ENCODE measurements around the gene WSCD2. TPM values are rescaled to one million over a fixed set of nuclear protein-coding genes. Genes with fewer than 3 reads are reported as not detected.

The WSCD2 gene
- total and polyA plus RNA-seq, 2 donors (not counting 1 experiment from before 2014, with no cell fraction given) = 1.1 to 5.9 TPM

- no peak overlapping the region for H3K4me3 ChIP-seq (ENCODE audit: control extremely low read depth in 1 of 5, extremely low read depth in 1 of 5, insufficient read depth in 1 of 5, low read depth in 2 of 5, low read length in 4 of 5)
- H3K79me2 ChIP-seq (ENCODE audit: control insufficient read depth, insufficient read depth, low read length) = no peaks in the 10 kb centered on the region
- Mint-ChIP-seq H3K9me3 (ENCODE audit: insufficient read depth) (peaks cover 11% of the 10 kb centered on the region), H3K4me1 (no peaks in the 10 kb centered on the region), H3K27ac (no peak overlapping the region), H3K27me3 (peaks cover 45% of the 10 kb centered on the region), H3K4me3 (no peak overlapping the region)
- H2AFZ ChIP-seq (ENCODE audit: insufficient read depth, low read depth, low read length, poor library complexity, severe bottlenecking) = no peak overlapping the region
- no peaks in the 10 kb centered on the region for H3K4me1 ChIP-seq (ENCODE audit: control insufficient read depth in 2 of 2, insufficient read depth in 2 of 2, low read length in 2 of 2)
- H3K4me2 ChIP-seq (replicated peaks; ENCODE audit: low read depth, low read length, poor library complexity, severe bottlenecking) = no peak overlapping the region
- DNase-seq (no peak), ATAC-seq (ENCODE audit: low read depth) (no peak)
- H3K36me3 ChIP-seq (replicated peaks in 1 of 2; ENCODE audit: control extremely low read depth in 1 of 2, control insufficient read depth in 1 of 2, extremely low read depth in 1 of 2, insufficient read depth in 2 of 2, low read length in 1 of 2) = no peaks in the 10 kb centered on the region
- intact Hi-C loops (cut with micrococcal nuclease) = no loop called here
- ChIA-PET POLR2A (no interaction called here), CTCF (interaction anchor here (0.7 kb wide), 1 partner anchor 366 kb away, joined by 3 read pairs; no protein-coding TSS in a partner anchor)
- TF ChIP-seq CTCF (IDR thresholded peaks at IDR 0.05) (no peak), EZH2 (IDR thresholded peaks at IDR 0.05; ENCODE audit: borderline replicate concordance, insufficient read depth, low read depth, low read length, poor library complexity, severe bottlenecking) (no peak)
- no peak overlapping the region for H3K27ac ChIP-seq (ENCODE audit: low read length in 2 of 2)
- H4K20me1 ChIP-seq (ENCODE audit: control insufficient read depth, insufficient read depth, low read length, poor library complexity, severe bottlenecking) = no peaks in the 10 kb centered on the region
- H3K9ac ChIP-seq (ENCODE audit: low read length) = no peak overlapping the region
- H3K27me3 ChIP-seq (replicated peaks in 1 of 4; ENCODE audit: control extremely low read depth in 1 of 4, control insufficient read depth in 3 of 4, insufficient read depth in 4 of 4, low read length in 3 of 4) = peaks cover 0 to 6% (median 2%) of the 10 kb centered on the region in 4 experiments
- peaks cover 3 to 13% (median 4%) of the 10 kb centered on the region in 3 donors for H3K9me3 ChIP-seq (ENCODE audit: control extremely low read depth in 1 of 3, control insufficient read depth in 2 of 3, insufficient read depth in 1 of 3, low read length in 2 of 3)
- WGBS (ENCODE audit: insufficient coverage) = 72% methylated on average over 4 of the region's 10 CpGs
Measured at GRCh38 chr12:108090932-108091678, 38.0 kb upstream of the WSCD2 start.

- H3K27ac Mint-ChIP-seq = no peak overlapping the region
- intact Hi-C loops (cut with micrococcal nuclease) = no loop called here
- H3K27me3 ChIP-seq (replicated peaks in 1 of 4; ENCODE audit: control extremely low read depth in 1 of 4, control insufficient read depth in 3 of 4, insufficient read depth in 4 of 4, low read length in 3 of 4) = peaks cover 0 to 6% (median 2%) of the 10 kb centered on the region in 4 experiments
- H3K9me3 ChIP-seq (ENCODE audit: control extremely low read depth in 1 of 3, control insufficient read depth in 2 of 3, insufficient read depth in 1 of 3, low read length in 2 of 3) = peaks cover 3 to 13% (median 4%) of the 10 kb centered on the region in 3 donors
- peaks cover 45% of the 10 kb centered on the region for H3K27me3 Mint-ChIP-seq
- ChIA-PET CTCF (no interaction called here), POLR2A (no interaction called here)
- H3K4me3 Mint-ChIP-seq = no peak overlapping the region
- TF ChIP-seq EZH2 (IDR thresholded peaks at IDR 0.05; ENCODE audit: borderline replicate concordance, insufficient read depth, low read depth, low read length, poor library complexity, severe bottlenecking) (no peak), CTCF (IDR thresholded peaks at IDR 0.05) (no peak)
- H3K4me3 ChIP-seq (ENCODE audit: control extremely low read depth in 1 of 5, extremely low read depth in 1 of 5, insufficient read depth in 1 of 5, low read depth in 2 of 5, low read length in 4 of 5) = no peak overlapping the region
- no peak overlapping the region for H2AFZ ChIP-seq (ENCODE audit: insufficient read depth, low read depth, low read length, poor library complexity, severe bottlenecking)
- H3K36me3 ChIP-seq (replicated peaks in 1 of 2; ENCODE audit: control extremely low read depth in 1 of 2, control insufficient read depth in 1 of 2, extremely low read depth in 1 of 2, insufficient read depth in 2 of 2, low read length in 1 of 2) = no peaks in the 10 kb centered on the region
- no peaks in the 10 kb centered on the region for H4K20me1 ChIP-seq (ENCODE audit: control insufficient read depth, insufficient read depth, low read length, poor library complexity, severe bottlenecking)
- H3K4me1 ChIP-seq (ENCODE audit: control insufficient read depth in 2 of 2, insufficient read depth in 2 of 2, low read length in 2 of 2) = no peaks in the 10 kb centered on the region
- no peak overlapping the region for H3K4me2 ChIP-seq (replicated peaks; ENCODE audit: low read depth, low read length, poor library complexity, severe bottlenecking)
- H3K79me2 ChIP-seq (ENCODE audit: control insufficient read depth, insufficient read depth, low read length) = no peaks in the 10 kb centered on the region
- WGBS (ENCODE audit: insufficient coverage) = 83% methylated on average over 2 of the region's 4 CpGs
- no peak overlapping the region for H3K27ac ChIP-seq (ENCODE audit: low read length in 2 of 2)
- H3K9me3 Mint-ChIP-seq (ENCODE audit: insufficient read depth) = peaks cover 11% of the 10 kb centered on the region
- no peaks in the 10 kb centered on the region for H3K4me1 Mint-ChIP-seq
- no peak for ATAC-seq (ENCODE audit: low read depth)
- no peak overlapping the region for H3K9ac ChIP-seq (ENCODE audit: low read length)
- no peak for DNase-seq
Measured at GRCh38 chr12:108091679-108092051, 37.4 kb upstream of the WSCD2 start.
